ENCODE results near the gene MYO1G. TPM values are rescaled to one million over a fixed set of nuclear protein-coding genes. Genes with fewer than 3 reads are reported as not detected.

The MYO1G gene
- total RNA-seq, 2 experiments from 2014 or later, result 23.6 to 87.3 TPM

DNA sequence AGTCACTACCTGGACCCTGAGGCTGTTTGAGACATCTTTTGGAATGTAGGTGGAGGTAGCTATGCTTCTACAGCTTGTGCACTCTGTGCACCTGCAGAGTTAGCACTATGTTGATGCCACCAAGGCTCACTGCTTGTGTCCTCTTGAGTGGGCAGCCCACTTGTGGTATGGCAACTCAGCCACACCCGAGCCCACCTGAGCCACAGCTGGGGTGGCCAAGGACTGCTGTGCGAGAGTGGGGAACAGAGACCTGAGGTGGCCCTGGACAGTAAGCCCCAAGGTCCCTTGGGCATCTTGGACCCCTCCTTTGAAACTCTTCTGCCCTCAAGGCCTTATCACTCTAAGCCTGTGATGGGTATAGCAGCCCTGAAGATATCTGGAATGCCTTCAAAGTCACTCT lies 25.7 kb downstream of the MYO1G start:
- no peak for TF ChIP-seq EZH2phosphoT487 (IDR thresholded peaks at IDR 0.05; ENCODE audit: borderline replicate concordance, low read depth, low read length)
- TF ChIP-seq CTCF (conservative IDR thresholded peaks at IDR 0.05; ENCODE audit: low read length), result no peak
- Histone ChIP-seq H3K4me3 (ENCODE audit: low read depth, low read length, poor library complexity, severe bottlenecking) (no peak overlapping the region), H3K27ac (ENCODE audit: low read depth, low read length, poor library complexity, severe bottlenecking) (no peak overlapping the region), H3K79me2 (ENCODE audit: insufficient read depth, low read depth, low read length) (no peaks in the 10 kb centered on the region), H4K20me1 (ENCODE audit: insufficient read depth, low read length) (no peaks in the 10 kb centered on the region), H3K36me3 (ENCODE audit: insufficient read depth, low read length) (no peaks in the 10 kb centered on the region), H3K9me2 (ENCODE audit: insufficient read depth, low read length) (no peaks in the 10 kb centered on the region), H3K9me3 (ENCODE audit: low read length) (no peaks in the 10 kb centered on the region), H3K4me1 (ENCODE audit: insufficient read depth, low read length, poor library complexity, severe bottlenecking) (no peaks in the 10 kb centered on the region), H3K4me2 (ENCODE audit: low read length) (no peak overlapping the region), H2AFZ (ENCODE audit: low read length) (no peak overlapping the region)
- DNase-seq (ENCODE audit: low spot score), result no peak
- BruUV-seq (replicated peaks), result no TSS peak
- ChIA-PET POLR2A (no interaction called here), CTCF (ENCODE audit: unreplicated experiment) (no interaction called here)
- intact Hi-C loops (cut with micrococcal nuclease; ENCODE audit: unreplicated experiment), result no loop called here

- ChIA-PET CTCF (ENCODE audit: unreplicated experiment) (no interaction called here), POLR2A (interaction anchor here (0.6 kb wide), 1 partner anchor 390 kb away, joined by 6 read pairs; no protein-coding TSS in a partner anchor)
- no TSS peak for BruUV-seq (replicated peaks)
- H3K4me1 ChIP-seq (ENCODE audit: insufficient read depth, low read length, poor library complexity, severe bottlenecking), result no peaks in the 10 kb centered on the region
- H3K79me2 ChIP-seq (ENCODE audit: insufficient read depth, low read depth, low read length), result no peaks in the 10 kb centered on the region
- no peaks in the 10 kb centered on the region for H3K9me3 ChIP-seq (ENCODE audit: low read length)
- DNase-seq (ENCODE audit: low spot score), result no peak
- H3K4me3 ChIP-seq (ENCODE audit: low read depth, low read length, poor library complexity, severe bottlenecking), result no peak overlapping the region
- no peaks in the 10 kb centered on the region for H3K36me3 ChIP-seq (ENCODE audit: insufficient read depth, low read length)
- H2AFZ ChIP-seq (ENCODE audit: low read length), result no peak overlapping the region
- H3K27ac ChIP-seq (ENCODE audit: low read depth, low read length, poor library complexity, severe bottlenecking), result no peak overlapping the region
- H3K4me2 ChIP-seq (ENCODE audit: low read length), result no peak overlapping the region
- no peaks in the 10 kb centered on the region for H4K20me1 ChIP-seq (ENCODE audit: insufficient read depth, low read length)
- no peaks in the 10 kb centered on the region for H3K9me2 ChIP-seq (ENCODE audit: insufficient read depth, low read length)
- intact Hi-C loops (cut with micrococcal nuclease; ENCODE audit: unreplicated experiment), result no loop called here
- no peak for TF ChIP-seq EZH2phosphoT487 (IDR thresholded peaks at IDR 0.05; ENCODE audit: borderline replicate concordance, low read depth, low read length)
- no peak for TF ChIP-seq CTCF (conservative IDR thresholded peaks at IDR 0.05; ENCODE audit: low read length)
These were observed 29.5 kb downstream of the MYO1G start for GRCh38 chr7:44949303-44949702.

DNA sequence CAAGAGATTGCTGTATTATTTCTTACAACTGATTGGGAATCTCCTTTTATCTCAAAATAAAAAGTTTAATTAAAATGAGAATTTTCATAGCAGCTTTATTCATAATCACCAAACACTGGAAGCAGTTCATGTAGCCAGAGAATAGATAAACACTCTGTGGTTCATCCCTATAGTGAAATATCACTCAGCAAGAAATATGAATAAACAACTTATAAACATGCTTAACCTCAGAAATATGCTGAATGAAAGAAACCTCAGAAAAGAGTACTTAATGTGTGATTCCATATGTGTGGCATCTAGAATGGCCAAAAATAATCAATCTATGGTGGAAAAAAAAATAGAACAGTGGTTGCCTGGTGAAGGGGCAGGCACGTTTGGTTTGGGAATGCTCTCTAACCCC lies 33.3 kb downstream of the MYO1G start:
- no peaks in the 10 kb centered on the region for H4K20me1 ChIP-seq (ENCODE audit: insufficient read depth, low read length)
- H3K27ac ChIP-seq (ENCODE audit: low read depth, low read length, poor library complexity, severe bottlenecking), result no peak overlapping the region
- no peak for DNase-seq (ENCODE audit: low spot score)
- TF ChIP-seq CTCF (conservative IDR thresholded peaks at IDR 0.05; ENCODE audit: low read length) (no peak), EZH2phosphoT487 (IDR thresholded peaks at IDR 0.05; ENCODE audit: borderline replicate concordance, low read depth, low read length) (no peak)
- no TSS peak for BruUV-seq (replicated peaks)
- H2AFZ ChIP-seq (ENCODE audit: low read length), result no peak overlapping the region
- no peak overlapping the region for H3K4me3 ChIP-seq (ENCODE audit: low read depth, low read length, poor library complexity, severe bottlenecking)
- POLR2A ChIA-PET, result no interaction called here
- no peaks in the 10 kb centered on the region for H3K9me3 ChIP-seq (ENCODE audit: low read length)
- H3K9me2 ChIP-seq (ENCODE audit: insufficient read depth, low read length), result no peaks in the 10 kb centered on the region
- CTCF ChIA-PET (ENCODE audit: unreplicated experiment), result no interaction called here
- intact Hi-C loops (cut with micrococcal nuclease; ENCODE audit: unreplicated experiment), result no loop called here
- no peak overlapping the region for H3K4me2 ChIP-seq (ENCODE audit: low read length)
- H3K4me1 ChIP-seq (ENCODE audit: insufficient read depth, low read length, poor library complexity, severe bottlenecking), result no peaks in the 10 kb centered on the region
- no peaks in the 10 kb centered on the region for H3K79me2 ChIP-seq (ENCODE audit: insufficient read depth, low read depth, low read length)
- H3K36me3 ChIP-seq (ENCODE audit: insufficient read depth, low read length), result no peaks in the 10 kb centered on the region

Data from OCI-LY7 (cell line).